HEK293 (cell line): ENCODE measurements around the gene FOXK2.
A peak's percentile ranks its signal among the peaks of the same experiment; 100 is the strongest.

ENCODE experiments used
- BCL6B ChIP-seq: fragments of 450-650 bp; formaldehyde crosslinking; IDR thresholded peaks from 2 replicates; pipeline ENCODE4 v1.5.1; 2017; ENCODE audit warnings: missing biosample characterization, missing genetic modification characterization
- OVOL3 ChIP-seq: fragments of 450-650 bp; formaldehyde crosslinking; IDR thresholded peaks from 2 replicates; pipeline ENCODE4 v1.5.1; 2016; ENCODE audit warnings: missing biosample characterization, missing genetic modification characterization
- PATZ1 ChIP-seq: fragments of 450-650 bp; formaldehyde crosslinking; IDR thresholded peaks from 2 replicates; pipeline ENCODE4 v1.5.1; 2016; ENCODE audit warnings: missing biosample characterization, missing genetic modification characterization
- SETDB1 ChIP-seq: IDR thresholded peaks from one replicate; pipeline ENCODE4 v1.6.1; 2017; ENCODE audit warnings: mild to moderate bottlenecking, low read length, moderate library complexity, mixed read lengths; ENCODE audit not compliant: insufficient read length
- ZFP3 ChIP-seq: fragments of 450-650 bp; formaldehyde crosslinking; IDR thresholded peaks from 2 replicates; pipeline ENCODE4 v1.5.1; 2016; ENCODE audit warnings: low read depth, missing biosample characterization, missing genetic modification characterization
- ZIC2 ChIP-seq: fragments of 450-650 bp; formaldehyde crosslinking; IDR thresholded peaks from 2 replicates; pipeline ENCODE4 v1.5.1; 2016; ENCODE audit warnings: missing biosample characterization, missing genetic modification characterization
- ZNF324 ChIP-seq: fragments of 450-650 bp; formaldehyde crosslinking; IDR thresholded peaks from 2 replicates; pipeline ENCODE4 v1.5.1; 2016; ENCODE audit warnings: missing biosample characterization, missing genetic modification characterization
- ZNF514 ChIP-seq: fragments of 450-650 bp; formaldehyde crosslinking; IDR thresholded peaks from 2 replicates; pipeline ENCODE4 v1.5.1; 2016; ENCODE audit warnings: missing biosample characterization, missing genetic modification characterization
- ZNF529 ChIP-seq: fragments of 450-650 bp; formaldehyde crosslinking; IDR thresholded peaks from 2 replicates; pipeline ENCODE4 v1.5.1; 2017; ENCODE audit warnings: missing genetic modification characterization, missing biosample characterization; ENCODE audit not compliant: insufficient replicate concordance
- ZNF561 ChIP-seq: fragments of 450-650 bp; IDR thresholded peaks from 2 replicates; pipeline ENCODE4 v1.5.1; 2018; ENCODE audit warnings: missing biosample characterization, missing genetic modification characterization, borderline replicate concordance
- ZNF585B ChIP-seq: fragments of 450-650 bp; formaldehyde crosslinking; IDR thresholded peaks from 2 replicates; pipeline ENCODE4 v1.5.1; 2016; ENCODE audit warnings: missing biosample characterization, missing genetic modification characterization
- ZNF596 ChIP-seq: fragments of 450-650 bp; IDR thresholded peaks from 2 replicates; pipeline ENCODE4 v1.5.0; 2018; ENCODE audit warnings: missing biosample characterization, mild to moderate bottlenecking, missing genetic modification characterization, moderate library complexity
- ZNF600 ChIP-seq: fragments of 450-650 bp; formaldehyde crosslinking; IDR thresholded peaks from 2 replicates; pipeline ENCODE4 v1.5.1; 2016; ENCODE audit warnings: missing biosample characterization, missing genetic modification characterization
- ZNF621 ChIP-seq: fragments of 450-650 bp; formaldehyde crosslinking; IDR thresholded peaks from 2 replicates; pipeline ENCODE4 v1.5.1; 2017; ENCODE audit warnings: missing biosample characterization, missing genetic modification characterization
- ZNF747 ChIP-seq: fragments of 450-650 bp; formaldehyde crosslinking; IDR thresholded peaks from 2 replicates; pipeline ENCODE4 v1.5.1; 2016; ENCODE audit warnings: missing biosample characterization, missing genetic modification characterization
- ZSCAN30 ChIP-seq: fragments of 450-650 bp; IDR thresholded peaks from 2 replicates; pipeline ENCODE4 v1.5.1; 2018; ENCODE audit warnings: missing biosample characterization, mild to moderate bottlenecking, missing genetic modification characterization, moderate library complexity
- TF ChIP-seq, protein P1 (sequence below): fragments of 450-650 bp; formaldehyde crosslinking; IDR thresholded peaks from 2 replicates; pipeline ENCODE4 v1.5.1; 2016; ENCODE audit warnings: missing biosample characterization, missing genetic modification characterization
- TF ChIP-seq, protein P2 (sequence below): fragments of 450-650 bp; formaldehyde crosslinking; IDR thresholded peaks from 2 replicates; pipeline ENCODE4 v1.5.1; 2016; ENCODE audit warnings: missing biosample characterization, missing genetic modification characterization, borderline replicate concordance
- TF ChIP-seq, protein P3 (sequence below): fragments of 450-650 bp; formaldehyde crosslinking; IDR thresholded peaks from 2 replicates; pipeline ENCODE4 v1.5.1; 2017; ENCODE audit warnings: missing biosample characterization, missing genetic modification characterization

The FOXK2 gene

DNA sequence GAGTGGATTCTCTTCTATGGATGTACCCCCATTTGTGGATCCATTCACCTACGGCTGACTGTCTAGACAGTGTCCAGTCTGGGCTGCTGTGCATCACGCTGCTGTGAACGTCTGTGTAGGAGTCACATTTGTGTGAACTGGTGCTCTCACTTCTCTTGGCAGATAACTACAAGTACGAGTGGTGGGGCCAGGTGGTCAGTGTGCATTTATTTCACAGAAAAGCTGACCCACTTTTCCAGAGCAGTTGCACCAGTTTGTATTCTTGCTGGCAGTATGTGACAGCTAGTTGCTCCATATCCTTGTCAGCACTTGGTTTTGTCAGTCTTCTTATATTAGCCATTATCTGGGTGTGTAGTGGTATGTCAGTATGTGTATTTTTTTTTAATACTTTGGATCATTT, 28.4 kb downstream of the FOXK2 start (continued):
- TF ChIP-seq ZNF514 (tag by site-specific recombination) (no peak), ZSCAN30 (no peak), BCL6B (no peak), ZNF596 (tag by site-specific recombination) (no peak), SETDB1 (peak; percentile 96), ZNF585B (tag by site-specific recombination) (no peak), OVOL3 (tag by site-specific recombination) (no peak), ZFP3 (tag by site-specific recombination) (peak; percentile 68), ZNF561 (tag by site-specific recombination) (no peak), ZNF529 (tag by site-specific recombination) (no peak), ZNF600 (tag by site-specific recombination) (no peak), PATZ1 (no peak), ZIC2 (tag by site-specific recombination) (no peak), ZNF747 (tag by site-specific recombination) (no peak), ZNF324 (tag by site-specific recombination) (peak; percentile 63; the same call in 1 of the 2 replicates), ZNF621 (no peak)
- TF ChIP-seq, protein P1, sequence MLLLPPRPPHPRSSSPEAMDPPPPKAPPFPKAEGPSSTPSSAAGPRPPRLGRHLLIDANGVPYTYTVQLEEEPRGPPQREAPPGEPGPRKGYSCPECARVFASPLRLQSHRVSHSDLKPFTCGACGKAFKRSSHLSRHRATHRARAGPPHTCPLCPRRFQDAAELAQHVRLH (tag by site-specific recombination) = peak; percentile 57; the same call in 1 of the 2 replicates
- TF ChIP-seq, protein P2, sequence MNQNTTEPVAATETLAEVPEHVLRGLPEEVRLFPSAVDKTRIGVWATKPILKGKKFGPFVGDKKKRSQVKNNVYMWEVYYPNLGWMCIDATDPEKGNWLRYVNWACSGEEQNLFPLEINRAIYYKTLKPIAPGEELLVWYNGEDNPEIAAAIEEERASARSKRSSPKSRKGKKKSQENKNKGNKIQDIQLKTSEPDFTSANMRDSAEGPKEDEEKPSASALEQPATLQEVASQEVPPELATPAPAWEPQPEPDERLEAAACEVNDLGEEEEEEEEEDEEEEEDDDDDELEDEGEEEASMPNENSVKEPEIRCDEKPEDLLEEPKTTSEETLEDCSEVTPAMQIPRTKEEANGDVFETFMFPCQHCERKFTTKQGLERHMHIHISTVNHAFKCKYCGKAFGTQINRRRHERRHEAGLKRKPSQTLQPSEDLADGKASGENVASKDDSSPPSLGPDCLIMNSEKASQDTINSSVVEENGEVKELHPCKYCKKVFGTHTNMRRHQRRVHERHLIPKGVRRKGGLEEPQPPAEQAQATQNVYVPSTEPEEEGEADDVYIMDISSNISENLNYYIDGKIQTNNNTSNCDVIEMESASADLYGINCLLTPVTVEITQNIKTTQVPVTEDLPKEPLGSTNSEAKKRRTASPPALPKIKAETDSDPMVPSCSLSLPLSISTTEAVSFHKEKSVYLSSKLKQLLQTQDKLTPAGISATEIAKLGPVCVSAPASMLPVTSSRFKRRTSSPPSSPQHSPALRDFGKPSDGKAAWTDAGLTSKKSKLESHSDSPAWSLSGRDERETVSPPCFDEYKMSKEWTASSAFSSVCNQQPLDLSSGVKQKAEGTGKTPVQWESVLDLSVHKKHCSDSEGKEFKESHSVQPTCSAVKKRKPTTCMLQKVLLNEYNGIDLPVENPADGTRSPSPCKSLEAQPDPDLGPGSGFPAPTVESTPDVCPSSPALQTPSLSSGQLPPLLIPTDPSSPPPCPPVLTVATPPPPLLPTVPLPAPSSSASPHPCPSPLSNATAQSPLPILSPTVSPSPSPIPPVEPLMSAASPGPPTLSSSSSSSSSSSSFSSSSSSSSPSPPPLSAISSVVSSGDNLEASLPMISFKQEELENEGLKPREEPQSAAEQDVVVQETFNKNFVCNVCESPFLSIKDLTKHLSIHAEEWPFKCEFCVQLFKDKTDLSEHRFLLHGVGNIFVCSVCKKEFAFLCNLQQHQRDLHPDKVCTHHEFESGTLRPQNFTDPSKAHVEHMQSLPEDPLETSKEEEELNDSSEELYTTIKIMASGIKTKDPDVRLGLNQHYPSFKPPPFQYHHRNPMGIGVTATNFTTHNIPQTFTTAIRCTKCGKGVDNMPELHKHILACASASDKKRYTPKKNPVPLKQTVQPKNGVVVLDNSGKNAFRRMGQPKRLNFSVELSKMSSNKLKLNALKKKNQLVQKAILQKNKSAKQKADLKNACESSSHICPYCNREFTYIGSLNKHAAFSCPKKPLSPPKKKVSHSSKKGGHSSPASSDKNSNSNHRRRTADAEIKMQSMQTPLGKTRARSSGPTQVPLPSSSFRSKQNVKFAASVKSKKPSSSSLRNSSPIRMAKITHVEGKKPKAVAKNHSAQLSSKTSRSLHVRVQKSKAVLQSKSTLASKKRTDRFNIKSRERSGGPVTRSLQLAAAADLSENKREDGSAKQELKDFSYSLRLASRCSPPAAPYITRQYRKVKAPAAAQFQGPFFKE (tag by site-specific recombination) = no peak
- TF ChIP-seq, protein P3, sequence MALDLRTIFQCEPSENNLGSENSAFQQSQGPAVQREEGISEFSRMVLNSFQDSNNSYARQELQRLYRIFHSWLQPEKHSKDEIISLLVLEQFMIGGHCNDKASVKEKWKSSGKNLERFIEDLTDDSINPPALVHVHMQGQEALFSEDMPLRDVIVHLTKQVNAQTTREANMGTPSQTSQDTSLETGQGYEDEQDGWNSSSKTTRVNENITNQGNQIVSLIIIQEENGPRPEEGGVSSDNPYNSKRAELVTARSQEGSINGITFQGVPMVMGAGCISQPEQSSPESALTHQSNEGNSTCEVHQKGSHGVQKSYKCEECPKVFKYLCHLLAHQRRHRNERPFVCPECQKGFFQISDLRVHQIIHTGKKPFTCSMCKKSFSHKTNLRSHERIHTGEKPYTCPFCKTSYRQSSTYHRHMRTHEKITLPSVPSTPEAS (tag by site-specific recombination) = peak; percentile 86
- TF ChIP-seq, all 188 proteins: peak for 10
